MM.1S (cell line): ENCODE data around the gene UNKL.

Source experiments
- DNase-seq: peaks from one replicate; pipeline ENCODE4 v3.0.0-alpha.2; 2015
- H2AFZ ChIP-seq: fragments of 300-600 bp; sonication (generic); 2 replicates; pipeline ENCODE4 v1.6.0; 2016; ENCODE audit warnings: antibody characterized with exemption, low read length
- H3F3A ChIP-seq: fragments of 300-600 bp; sonication (generic); 2 replicates; pipeline ENCODE4 v1.6.1; 2016; ENCODE audit warnings: mild to moderate bottlenecking, antibody characterized with exemption, low read length, moderate library complexity, mixed read lengths; ENCODE audit not compliant: insufficient read depth
- H3K27ac ChIP-seq: fragments of 300-600 bp; sonication (generic); 2 replicates; pipeline ENCODE4 v1.5.1; 2016; ENCODE audit warnings: mild to moderate bottlenecking, low read length
- H3K27me3 ChIP-seq: fragments of 300-600 bp; sonication (generic); replicated peaks from 2 replicates; pipeline ENCODE4 v1.6.0; 2016; ENCODE audit warnings: low read length; ENCODE audit not compliant: insufficient read depth
- H3K36me3 ChIP-seq: fragments of 300-600 bp; sonication (generic); replicated peaks from 2 replicates; pipeline ENCODE4 v1.6.1; 2016; ENCODE audit warnings: mild to moderate bottlenecking, low read length, mixed read lengths; ENCODE audit not compliant: insufficient read depth
- H3K4me1 ChIP-seq: fragments of 300-600 bp; sonication (generic); 2 replicates; pipeline ENCODE4 v1.6.1; 2016; ENCODE audit warnings: low read length, mixed read lengths
- H3K4me2 ChIP-seq: fragments of 300-600 bp; sonication (generic); 2 replicates; pipeline ENCODE4 v1.6.0; 2016; ENCODE audit warnings: low read depth, low read length
- H3K4me3 ChIP-seq: fragments of 300-600 bp; sonication (generic); 2 replicates; pipeline ENCODE4 v1.5.1; 2016; ENCODE audit warnings: low read length, mixed read lengths
- H3K79me2 ChIP-seq: fragments of 300-600 bp; sonication (generic); 2 replicates; pipeline ENCODE4 v1.6.1; 2016; ENCODE audit warnings: mixed run types, low read length, mixed read lengths
- H3K9ac ChIP-seq: fragments of 300-600 bp; sonication (generic); 2 replicates; pipeline ENCODE4 v1.6.1; 2016; ENCODE audit warnings: low read length, mixed read lengths
- H3K9me2 ChIP-seq: fragments of 300-600 bp; sonication (generic); replicated peaks from 2 replicates; pipeline ENCODE4 v1.6.1; 2016; ENCODE audit warnings: mild to moderate bottlenecking, low read length, mixed read lengths; ENCODE audit not compliant: insufficient read depth
- H3K9me3 ChIP-seq: fragments of 300-600 bp; sonication (generic); replicated peaks from 2 replicates; pipeline ENCODE4 v1.6.1; 2016; ENCODE audit warnings: mild to moderate bottlenecking, low read length, mixed read lengths; ENCODE audit not compliant: insufficient read depth
- H4K20me1 ChIP-seq: fragments of 300-600 bp; sonication (generic); 2 replicates; pipeline ENCODE4 v1.6.1; 2016; ENCODE audit warnings: mild to moderate bottlenecking, low read length, moderate library complexity, mixed read lengths; ENCODE audit not compliant: insufficient read depth
- CTCF ChIP-seq: fragments of 300-600 bp; sonication (generic); IDR thresholded peaks from 2 replicates; pipeline ENCODE4 v1.5.1; 2016; ENCODE audit warnings: antibody characterized with exemption, low read length, mixed read lengths
- EZH2 ChIP-seq: fragments of 300-600 bp; sonication (generic); optimal IDR thresholded peaks from 2 replicates; pipeline ENCODE3; 2017; ENCODE audit warnings: low read depth, mild to moderate bottlenecking, antibody characterized with exemption, low read length, mixed read lengths
- EZH2phosphoT487 ChIP-seq: fragments of 300-600 bp; sonication (generic); IDR thresholded peaks from 2 replicates; pipeline ENCODE4 v1.6.1; 2018; ENCODE audit warnings: antibody characterized with exemption, low read length

UNKL gene

DNA sequence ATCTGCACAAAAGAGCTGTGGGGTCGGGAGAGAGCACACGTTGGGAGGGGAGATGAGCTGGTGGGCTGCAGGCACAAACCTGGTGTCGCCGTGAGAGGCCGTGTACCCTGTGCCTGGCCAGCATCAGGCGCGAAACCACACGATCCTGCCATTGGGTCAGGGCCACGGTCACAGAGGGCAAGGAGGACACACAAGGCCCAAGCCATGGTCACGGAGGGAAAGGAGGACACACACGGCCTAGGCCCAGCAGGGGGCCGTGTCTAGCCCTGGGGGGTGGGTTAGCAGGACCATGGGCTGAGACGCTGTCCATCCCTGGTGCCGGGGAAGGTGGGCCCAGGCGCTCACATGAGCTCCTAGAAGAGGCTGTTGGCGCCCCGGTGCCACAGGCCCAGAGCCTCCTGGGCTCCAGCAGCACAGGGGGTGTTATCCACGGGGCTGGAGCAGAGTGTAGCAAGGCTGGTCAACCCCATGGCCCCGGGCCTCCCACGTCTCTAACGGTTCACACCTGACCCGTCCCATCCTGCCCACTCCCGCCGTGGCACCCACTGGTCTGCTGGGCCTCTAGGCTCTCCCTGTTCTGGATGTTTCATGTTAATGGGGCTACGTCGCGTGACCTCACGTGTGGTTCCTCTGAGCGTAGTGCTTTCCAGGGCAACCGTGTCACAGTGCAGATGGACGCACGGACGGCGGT, 37.3 kb upstream of the UNKL start:
- no peak for TF ChIP-seq CTCF
- TF ChIP-seq EZH2, result no peak
- no peak for TF ChIP-seq EZH2phosphoT487

GRCh38 chr16:1450841-1451240, 36.3 kb upstream of the UNKL start:
- Histone ChIP-seq H3K27ac (no peak overlapping the region), H3K4me1 (no peaks in the 10 kb centered on the region), H3K79me2 (no peaks in the 10 kb centered on the region), H3K9me3 (no peaks in the 10 kb centered on the region), H3K27me3 (no peaks in the 10 kb centered on the region), H3K4me2 (no peak overlapping the region), H3K9me2 (no peaks in the 10 kb centered on the region), H4K20me1 (no peaks in the 10 kb centered on the region), H3K4me3 (no peak overlapping the region), H3K36me3 (no peaks in the 10 kb centered on the region), H3F3A (no peaks in the 10 kb centered on the region), H2AFZ (no peak overlapping the region), H3K9ac (no peak overlapping the region)
- TF ChIP-seq CTCF, result no peak
- no peak for TF ChIP-seq EZH2
- TF ChIP-seq EZH2phosphoT487, result no peak
- DNase-seq, result no peak

More for the DNA sequence above, 37.3 kb upstream of the UNKL start:
- Histone ChIP-seq H3K9ac (no peak overlapping the region), H3K27me3 (no peaks in the 10 kb centered on the region), H3K4me1 (no peaks in the 10 kb centered on the region), H4K20me1 (no peaks in the 10 kb centered on the region), H3K79me2 (no peaks in the 10 kb centered on the region), H3K9me2 (no peaks in the 10 kb centered on the region), H3F3A (no peaks in the 10 kb centered on the region), H3K4me3 (no peak overlapping the region), H3K36me3 (no peaks in the 10 kb centered on the region), H3K9me3 (no peaks in the 10 kb centered on the region), H3K4me2 (no peak overlapping the region), H2AFZ (no peak overlapping the region), H3K27ac (no peak overlapping the region)
- no peak for DNase-seq

- no peak for DNase-seq
- no peaks in the 10 kb centered on the region for H4K20me1 ChIP-seq
- no peak for TF ChIP-seq EZH2
- no peak for TF ChIP-seq CTCF
- no peak for TF ChIP-seq EZH2phosphoT487
- H3K27ac ChIP-seq, result no peak overlapping the region
- H3K4me3 ChIP-seq, result no peak overlapping the region
- H3K79me2 ChIP-seq, result no peaks in the 10 kb centered on the region
- no peak overlapping the region for H3K9ac ChIP-seq
- H3K9me3 ChIP-seq, result no peaks in the 10 kb centered on the region
- no peaks in the 10 kb centered on the region for H3K9me2 ChIP-seq
- H2AFZ ChIP-seq, result no peak overlapping the region
- H3K36me3 ChIP-seq, result no peaks in the 10 kb centered on the region
- H3K4me2 ChIP-seq, result no peak overlapping the region
- no peaks in the 10 kb centered on the region for H3K4me1 ChIP-seq
- no peaks in the 10 kb centered on the region for H3F3A ChIP-seq
- H3K27me3 ChIP-seq, result no peaks in the 10 kb centered on the region
Observed at GRCh38 chr16:1450218-1450617, 35.7 kb upstream of the UNKL start.
